NB4 (cell line): ENCODE measurements around the gene RHBDD1.

Experiments
- DNase-seq: peaks from one replicate; pipeline ENCODE4 v3.0.0; 2010; ENCODE audit warnings: low read depth
- H3K4me3 ChIP-seq: one replicate; pipeline ENCODE4 v1.5.1; 2011; ENCODE audit warnings: mild to moderate bottlenecking, low read depth, low read length, moderate library complexity
- MYC ChIP-seq: IDR thresholded peaks from 2 replicates; pipeline ENCODE4 v1.6.1; 2011; ENCODE audit warnings: low read depth, low read length
- POLR2A ChIP-seq: IDR thresholded peaks from 2 replicates; pipeline ENCODE4 v1.6.1; 2011; ENCODE audit warnings: mild to moderate bottlenecking; ENCODE audit not compliant: insufficient read length; ENCODE audit errors: extremely low read depth
- TF ChIP-seq, protein P1 (sequence below): IDR thresholded peaks from 2 replicates; pipeline ENCODE4 v1.6.1; 2011; ENCODE audit warnings: low read depth, low read length
- TF ChIP-seq, protein P2 (sequence below): IDR thresholded peaks from one replicate; pipeline ENCODE4 v1.5.1; 2012; ENCODE audit warnings: low read depth, low read length

RHBDD1 gene

DNA sequence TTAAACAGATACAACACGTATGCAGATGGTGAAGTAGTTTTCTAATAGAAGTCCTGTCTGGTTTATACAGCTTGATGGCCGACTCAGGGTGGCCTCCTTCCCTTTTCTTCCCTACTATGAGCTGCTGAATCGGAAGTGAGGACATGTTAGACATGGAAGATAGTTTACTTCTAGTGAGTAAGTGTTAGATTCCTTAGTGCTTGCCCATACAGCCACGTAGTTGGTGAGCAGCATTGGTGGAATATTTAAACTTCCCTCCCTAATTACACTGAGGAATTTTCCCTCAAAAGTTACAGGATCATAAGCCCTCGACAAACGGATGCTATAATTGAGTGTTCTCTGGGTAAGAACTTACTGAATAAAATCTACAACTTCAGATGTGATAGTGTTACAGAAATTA, 52.1 kb downstream of the RHBDD1 start:
- DNase-seq = no peak
- no peak overlapping the region for H3K4me3 ChIP-seq
- TF ChIP-seq POLR2A (no peak), MYC (no peak)
- TF ChIP-seq, protein P1, sequence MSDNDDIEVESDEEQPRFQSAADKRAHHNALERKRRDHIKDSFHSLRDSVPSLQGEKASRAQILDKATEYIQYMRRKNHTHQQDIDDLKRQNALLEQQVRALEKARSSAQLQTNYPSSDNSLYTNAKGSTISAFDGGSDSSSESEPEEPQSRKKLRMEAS = no peak
- TF ChIP-seq, protein P2, sequence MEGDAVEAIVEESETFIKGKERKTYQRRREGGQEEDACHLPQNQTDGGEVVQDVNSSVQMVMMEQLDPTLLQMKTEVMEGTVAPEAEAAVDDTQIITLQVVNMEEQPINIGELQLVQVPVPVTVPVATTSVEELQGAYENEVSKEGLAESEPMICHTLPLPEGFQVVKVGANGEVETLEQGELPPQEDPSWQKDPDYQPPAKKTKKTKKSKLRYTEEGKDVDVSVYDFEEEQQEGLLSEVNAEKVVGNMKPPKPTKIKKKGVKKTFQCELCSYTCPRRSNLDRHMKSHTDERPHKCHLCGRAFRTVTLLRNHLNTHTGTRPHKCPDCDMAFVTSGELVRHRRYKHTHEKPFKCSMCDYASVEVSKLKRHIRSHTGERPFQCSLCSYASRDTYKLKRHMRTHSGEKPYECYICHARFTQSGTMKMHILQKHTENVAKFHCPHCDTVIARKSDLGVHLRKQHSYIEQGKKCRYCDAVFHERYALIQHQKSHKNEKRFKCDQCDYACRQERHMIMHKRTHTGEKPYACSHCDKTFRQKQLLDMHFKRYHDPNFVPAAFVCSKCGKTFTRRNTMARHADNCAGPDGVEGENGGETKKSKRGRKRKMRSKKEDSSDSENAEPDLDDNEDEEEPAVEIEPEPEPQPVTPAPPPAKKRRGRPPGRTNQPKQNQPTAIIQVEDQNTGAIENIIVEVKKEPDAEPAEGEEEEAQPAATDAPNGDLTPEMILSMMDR = no peak

DNA sequence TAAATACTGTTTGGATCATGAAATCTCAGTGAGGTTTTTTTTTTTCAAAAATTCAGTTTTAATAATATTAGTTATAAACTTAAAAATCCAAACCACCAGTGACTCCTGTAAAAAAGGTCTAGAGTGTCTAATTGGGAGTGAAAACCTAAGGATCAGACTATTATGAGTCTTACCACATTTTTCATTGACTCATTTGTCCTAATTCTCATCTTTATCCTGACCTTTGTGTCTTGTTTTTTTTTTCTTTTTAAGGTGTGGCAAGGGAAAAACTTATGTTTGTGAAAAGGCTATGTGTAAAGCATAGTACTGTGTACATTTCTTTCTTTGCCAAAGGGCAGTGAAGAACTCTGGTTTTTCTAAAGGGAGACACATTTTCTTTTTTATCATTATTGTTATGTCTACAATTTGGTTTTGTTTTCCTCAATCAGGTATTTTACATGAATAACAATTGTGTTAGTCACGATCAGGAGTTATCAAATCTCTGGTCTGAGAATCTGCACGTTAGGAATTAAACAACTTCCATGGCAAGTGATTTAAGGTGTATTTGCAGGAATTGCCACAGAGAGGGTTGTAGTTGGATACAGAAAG, 52.6 kb downstream of the RHBDD1 start:
- DNase-seq = no peak
- no peak overlapping the region for H3K4me3 ChIP-seq
- TF ChIP-seq, protein P1 = no peak
- TF ChIP-seq POLR2A = no peak

DNA sequence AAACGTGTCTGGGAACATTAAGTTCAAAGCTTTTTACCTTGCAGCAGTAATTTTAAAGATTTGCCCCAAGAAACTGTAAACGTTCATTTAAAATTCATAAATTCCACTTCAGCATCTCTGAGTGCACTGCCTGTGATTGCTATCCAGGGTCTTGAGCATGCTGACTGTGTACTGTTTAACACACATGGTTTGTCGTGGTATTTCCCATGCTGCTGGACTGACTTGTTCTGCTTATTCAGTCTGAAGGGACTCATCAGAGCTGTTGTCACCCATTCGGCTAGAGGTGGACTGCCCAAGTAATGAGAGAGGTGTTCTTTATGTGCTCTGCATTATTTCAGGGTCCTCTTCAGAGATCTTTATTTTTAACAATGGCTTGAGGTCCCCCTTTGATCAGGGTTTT, 53.1 kb downstream of the RHBDD1 start:
- DNase-seq = no peak
- H3K4me3 ChIP-seq = no peak overlapping the region
- TF ChIP-seq POLR2A (no peak), MYC (no peak)
- TF ChIP-seq, protein P2 = no peak
- TF ChIP-seq, protein P1 = no peak

DNA sequence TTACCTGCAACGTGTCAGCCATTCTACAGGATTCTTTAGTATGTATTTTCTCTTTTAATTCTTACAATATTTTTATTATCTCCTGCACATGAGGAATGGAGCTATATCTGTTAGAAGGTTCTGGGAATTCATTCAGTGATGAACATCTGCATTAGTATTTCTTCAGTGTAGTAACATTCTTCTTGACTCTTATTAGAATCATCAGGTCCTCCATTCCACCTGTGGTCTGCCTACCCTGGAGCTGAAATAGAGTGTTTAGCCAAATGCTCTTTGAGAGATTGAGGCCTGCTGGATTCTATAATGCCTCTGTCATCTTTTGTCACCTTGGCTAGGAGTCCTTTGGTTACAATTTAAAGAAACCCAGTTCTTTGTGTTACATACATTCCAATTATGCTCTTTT, 54.4 kb downstream of the RHBDD1 start:
- no peak overlapping the region for H3K4me3 ChIP-seq
- no peak for DNase-seq
- TF ChIP-seq MYC (no peak), POLR2A (no peak)
- TF ChIP-seq, protein P2 = no peak
- TF ChIP-seq, protein P1 = no peak

DNA sequence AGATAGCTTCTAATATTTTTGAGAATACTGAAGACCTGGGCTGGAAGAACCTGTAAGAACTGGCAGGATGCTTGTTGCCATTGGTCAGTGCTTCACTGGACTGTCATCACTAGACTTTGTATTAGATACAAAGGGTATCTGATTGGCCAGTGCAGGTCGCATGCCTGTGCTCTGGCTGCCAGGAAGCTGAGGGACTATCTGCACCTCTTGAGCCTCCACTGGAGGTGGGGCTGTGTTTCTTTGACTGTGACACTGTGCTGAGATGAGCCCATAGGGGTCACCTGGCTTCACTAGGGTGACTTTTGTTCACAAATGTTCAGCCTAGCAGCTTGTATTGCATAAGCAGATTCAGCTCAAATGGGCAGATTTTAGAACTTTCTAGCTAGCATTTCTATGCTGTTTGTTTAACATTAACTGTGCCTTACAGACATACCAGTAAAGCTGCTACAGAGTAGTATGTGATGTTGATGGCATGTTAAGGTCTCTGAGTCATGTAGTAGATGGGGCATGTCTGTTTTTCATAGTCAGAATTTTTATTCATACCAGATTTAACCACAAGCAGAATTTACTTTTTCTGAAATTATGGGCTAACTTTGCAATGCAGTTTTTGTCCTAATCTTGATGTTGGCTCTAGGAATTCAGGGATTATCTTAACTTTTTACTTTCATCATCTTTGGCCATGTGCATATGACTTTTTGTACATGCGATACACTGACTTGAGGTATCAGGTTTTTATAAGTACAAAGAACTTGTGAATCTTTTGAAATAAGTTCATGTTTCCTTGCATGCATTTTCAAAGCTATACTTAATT, 56.1 kb downstream of the RHBDD1 start:
- DNase-seq = no peak
- TF ChIP-seq MYC (no peak), POLR2A (no peak)
- TF ChIP-seq, protein P2 = no peak
- TF ChIP-seq, protein P1 = no peak
- H3K4me3 ChIP-seq = no peak overlapping the region

DNA sequence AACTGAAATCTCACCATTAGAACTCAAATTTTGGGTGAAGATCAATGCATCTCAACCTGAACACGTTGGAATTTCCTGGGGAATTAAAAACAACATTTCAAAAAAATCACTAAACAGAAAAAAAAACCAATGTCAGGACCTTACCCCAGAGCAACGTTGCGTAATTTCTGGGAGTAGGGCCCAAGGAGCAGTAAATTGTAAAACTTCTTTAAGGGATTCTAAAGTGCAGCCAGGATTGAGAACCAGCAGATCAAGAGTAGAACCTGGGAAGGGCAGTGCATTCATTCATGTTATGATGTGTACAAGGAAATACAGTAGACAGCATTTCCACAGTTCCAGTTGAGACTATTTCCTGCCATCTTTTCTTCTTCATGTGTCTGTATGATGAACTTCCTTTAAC, 56.9 kb downstream of the RHBDD1 start:
- DNase-seq = no peak
- TF ChIP-seq POLR2A (no peak), MYC (no peak)
- TF ChIP-seq, protein P2 = no peak
- TF ChIP-seq, protein P1 = no peak
- H3K4me3 ChIP-seq = no peak overlapping the region
